GM19372 (cell line): ENCODE results near the gene ARL6IP5.

Source experiments
- ATAC-seq: cut with Tn5 transposase; IDR thresholded peaks from one replicate; pipeline ENCODE4 v1.9.1; 2021; ENCODE audit warnings: mild to moderate bottlenecking, low read depth, moderate library complexity; ENCODE audit not compliant: unreplicated experiment

The ARL6IP5 gene

GRCh38 chr3:69149586-69149985 is 64.8 kb downstream of the ARL6IP5 start:
- no peak for ATAC-seq
